GM18526 (cell line): ENCODE data around the gene WDR18.

Experiments
- POLR2A ChIP-seq: IDR thresholded peaks from 3 replicates; pipeline ENCODE4 v1.6.1; 2011; ENCODE audit not compliant: insufficient read length; ENCODE audit errors: extremely low read depth

Gene WDR18

DNA sequence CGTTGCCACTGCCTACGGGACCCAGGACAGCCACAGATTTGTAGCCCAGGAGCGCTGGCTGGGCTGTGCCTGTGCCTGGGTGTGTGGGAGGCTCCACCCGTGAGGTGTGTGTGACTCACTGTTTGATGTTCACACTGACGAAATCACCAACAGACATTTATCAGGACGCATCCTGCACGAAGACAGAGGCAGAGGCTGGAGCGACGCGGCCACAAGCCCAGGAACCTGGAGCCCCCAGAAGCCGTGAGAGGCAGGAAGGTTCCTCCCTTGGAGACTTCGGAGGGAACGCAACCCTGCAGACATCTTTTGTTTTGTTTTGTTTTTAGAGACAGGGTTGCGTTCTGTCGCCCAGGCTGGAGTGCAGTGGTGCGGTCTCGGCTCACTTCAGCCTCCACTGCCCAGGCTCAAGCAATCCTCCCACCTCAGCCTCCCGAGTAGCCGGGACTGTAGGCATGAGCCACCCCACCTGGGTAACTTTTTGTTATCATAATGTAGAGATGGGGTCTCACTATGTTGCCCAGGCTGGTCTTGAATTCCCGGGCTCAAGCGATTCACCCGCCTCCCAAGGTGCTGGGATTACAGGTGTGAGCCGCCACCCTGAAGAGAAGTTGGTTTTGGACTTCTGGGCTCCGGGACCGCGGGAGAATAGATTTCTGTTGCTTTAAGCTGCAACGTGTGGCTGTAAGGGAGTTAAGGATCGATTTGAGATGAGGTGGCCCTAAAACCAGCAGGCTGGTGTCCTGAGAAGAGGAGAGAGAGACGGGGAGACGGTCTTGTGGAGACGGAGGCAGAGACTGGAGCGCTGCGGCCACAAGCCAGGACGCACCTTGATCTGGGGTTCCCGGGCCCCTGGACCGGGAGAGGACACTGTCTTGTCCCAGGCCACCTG lies 24.9 kb upstream of the WDR18 start:
- TF ChIP-seq POLR2A: no peak

DNA sequence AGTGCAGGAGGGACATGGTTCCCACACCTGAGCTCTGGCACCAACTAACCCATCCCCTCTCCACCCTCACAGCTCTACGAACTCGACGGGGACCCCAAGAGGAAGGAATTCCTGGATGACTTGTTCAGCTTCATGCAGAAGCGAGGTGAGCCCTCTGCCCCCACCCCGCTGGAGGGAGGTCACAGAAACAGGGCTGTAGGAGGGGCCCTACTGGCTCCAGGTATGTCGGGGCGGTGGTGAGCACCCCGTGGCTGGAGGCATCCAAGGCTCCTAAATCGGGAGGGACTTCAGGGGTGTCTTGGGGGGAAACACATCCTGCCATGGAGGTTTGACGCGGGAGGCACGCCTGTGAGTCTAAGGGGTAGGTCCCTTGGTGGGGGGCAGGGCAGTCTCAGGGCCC lies 24.1 kb upstream of the WDR18 start:
- TF ChIP-seq POLR2A: no peak

DNA sequence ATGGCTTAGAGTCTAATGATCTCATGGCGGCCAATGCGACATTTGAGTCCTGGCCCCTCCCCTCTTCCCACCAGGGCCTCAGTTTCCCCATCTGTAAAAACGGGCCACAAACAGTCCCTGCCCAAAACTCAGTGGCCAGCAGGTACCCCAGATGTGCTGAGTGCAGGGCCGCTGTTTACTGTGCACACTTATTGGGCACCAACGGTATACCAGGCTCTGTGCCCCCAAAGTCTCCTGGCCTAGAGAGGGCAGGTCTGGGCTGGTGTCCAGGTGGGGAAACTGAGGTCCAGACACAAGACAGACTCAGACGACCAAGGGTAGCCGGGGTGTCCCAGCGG lies 23.6 kb upstream of the WDR18 start:
- no peak for TF ChIP-seq POLR2A

DNA sequence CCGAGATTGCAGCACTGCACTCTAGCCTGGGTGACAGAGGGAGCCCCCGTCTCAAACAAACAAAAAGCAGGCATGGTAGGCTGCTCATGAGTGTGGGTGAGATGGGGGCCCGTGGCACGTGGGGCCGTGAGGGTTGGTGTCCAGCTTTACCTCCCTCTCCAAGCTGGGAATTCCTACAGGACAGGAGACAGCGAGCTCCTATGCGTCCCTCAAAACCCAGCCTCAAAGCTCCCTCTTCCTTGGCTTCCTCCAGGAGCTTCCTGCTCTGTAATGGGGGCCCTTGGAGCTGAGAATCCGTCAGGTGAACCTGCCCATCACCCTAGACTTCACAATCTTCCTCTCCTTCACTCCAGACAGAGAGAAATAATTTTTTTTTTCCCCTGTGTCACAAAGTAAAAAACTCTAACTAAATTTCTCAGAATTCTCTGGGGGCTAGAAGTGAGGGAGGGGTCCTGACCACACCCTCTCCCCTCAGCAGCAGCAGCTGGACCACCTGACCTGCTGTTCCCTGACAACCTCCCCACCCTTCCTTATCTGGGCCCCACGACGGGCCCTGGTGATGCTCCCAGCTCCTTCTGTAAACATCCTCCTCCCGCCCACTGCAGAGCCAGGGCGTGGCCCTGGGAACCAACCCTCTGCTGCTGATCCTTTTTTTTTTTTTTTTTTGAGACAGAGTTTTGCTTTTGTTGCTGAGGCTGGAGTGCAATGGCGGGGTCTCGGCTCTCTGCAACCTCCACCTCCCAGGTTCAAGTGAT lies 22.1 kb upstream of the WDR18 start:
- no peak for TF ChIP-seq POLR2A

DNA sequence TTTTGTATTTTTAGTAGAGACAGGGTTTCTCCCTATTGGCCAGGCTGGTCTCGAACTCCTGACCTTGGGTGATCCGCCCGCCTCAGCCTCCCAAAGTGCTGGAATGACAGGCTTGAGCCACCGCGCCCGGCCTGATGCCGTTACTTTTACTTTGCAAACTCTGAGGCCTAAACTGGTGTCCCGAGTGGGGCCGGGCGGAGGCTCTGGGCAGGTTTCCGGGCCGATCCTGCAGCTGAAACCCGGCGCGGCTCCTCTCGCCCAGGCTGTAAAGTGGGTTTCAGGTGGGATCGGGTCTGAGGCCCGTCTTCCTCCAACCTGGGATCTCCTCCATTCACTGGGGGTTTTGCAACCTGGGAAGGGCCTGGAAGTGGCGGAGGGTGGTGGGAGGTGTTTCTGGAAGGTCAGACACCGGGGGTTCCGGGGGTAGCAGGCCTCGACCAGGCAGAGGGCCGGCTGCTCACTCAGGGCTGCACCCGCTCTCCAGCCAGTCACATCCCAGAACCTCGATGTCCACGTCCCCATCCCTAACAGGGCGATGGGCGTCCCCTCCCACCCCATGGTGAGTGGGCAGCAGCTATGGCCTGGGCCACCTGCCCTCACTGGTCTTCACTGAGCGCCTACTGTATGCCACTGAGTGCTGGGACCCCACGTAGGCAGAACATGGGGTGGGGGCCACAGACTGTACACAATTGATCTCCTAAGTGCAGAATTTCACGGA lies 21.3 kb upstream of the WDR18 start:
- no peak for TF ChIP-seq POLR2A

DNA sequence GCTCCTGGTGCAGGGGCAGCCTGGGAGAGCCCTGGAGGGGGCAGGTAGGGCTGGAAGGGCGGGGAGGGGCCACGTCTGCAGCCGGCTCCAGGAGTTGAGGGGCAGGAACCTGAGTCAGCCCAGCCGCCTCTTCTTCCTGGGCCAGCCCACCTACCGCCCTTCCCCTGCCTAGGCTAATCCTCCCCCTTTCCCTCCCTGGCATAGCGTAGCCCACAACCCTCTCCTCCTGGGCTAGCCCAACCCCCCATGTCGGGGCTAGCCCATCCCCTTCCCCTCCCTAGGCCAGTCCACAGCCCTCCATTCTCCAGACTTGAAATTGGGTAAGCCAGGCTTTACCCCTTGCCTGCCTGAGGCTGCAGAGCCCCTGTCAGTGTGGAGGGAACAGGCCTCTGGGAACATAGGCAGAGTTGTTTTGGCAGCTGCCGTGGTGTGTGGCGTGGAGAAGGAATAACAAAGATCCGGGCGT lies 20.6 kb upstream of the WDR18 start:
- no peak for TF ChIP-seq POLR2A

DNA sequence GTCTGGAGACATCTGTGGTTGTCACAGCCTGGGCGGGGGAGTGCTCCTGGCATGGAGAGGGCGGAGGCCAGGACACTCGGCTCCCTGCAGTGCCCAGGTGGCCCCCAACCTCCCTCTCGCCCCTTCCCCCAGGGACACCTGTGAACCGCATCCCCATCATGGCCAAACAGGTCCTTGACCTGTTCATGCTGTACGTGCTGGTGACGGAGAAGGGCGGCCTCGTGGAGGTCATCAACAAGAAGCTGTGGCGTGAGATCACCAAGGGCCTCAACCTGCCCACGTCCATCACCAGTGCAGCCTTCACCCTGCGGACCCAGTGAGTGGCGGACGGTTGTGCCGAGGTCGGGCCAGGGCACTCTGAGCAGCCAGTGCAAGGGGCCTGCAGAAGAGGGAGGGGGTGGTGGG lies 20.0 kb upstream of the WDR18 start:
- no peak for TF ChIP-seq POLR2A

DNA sequence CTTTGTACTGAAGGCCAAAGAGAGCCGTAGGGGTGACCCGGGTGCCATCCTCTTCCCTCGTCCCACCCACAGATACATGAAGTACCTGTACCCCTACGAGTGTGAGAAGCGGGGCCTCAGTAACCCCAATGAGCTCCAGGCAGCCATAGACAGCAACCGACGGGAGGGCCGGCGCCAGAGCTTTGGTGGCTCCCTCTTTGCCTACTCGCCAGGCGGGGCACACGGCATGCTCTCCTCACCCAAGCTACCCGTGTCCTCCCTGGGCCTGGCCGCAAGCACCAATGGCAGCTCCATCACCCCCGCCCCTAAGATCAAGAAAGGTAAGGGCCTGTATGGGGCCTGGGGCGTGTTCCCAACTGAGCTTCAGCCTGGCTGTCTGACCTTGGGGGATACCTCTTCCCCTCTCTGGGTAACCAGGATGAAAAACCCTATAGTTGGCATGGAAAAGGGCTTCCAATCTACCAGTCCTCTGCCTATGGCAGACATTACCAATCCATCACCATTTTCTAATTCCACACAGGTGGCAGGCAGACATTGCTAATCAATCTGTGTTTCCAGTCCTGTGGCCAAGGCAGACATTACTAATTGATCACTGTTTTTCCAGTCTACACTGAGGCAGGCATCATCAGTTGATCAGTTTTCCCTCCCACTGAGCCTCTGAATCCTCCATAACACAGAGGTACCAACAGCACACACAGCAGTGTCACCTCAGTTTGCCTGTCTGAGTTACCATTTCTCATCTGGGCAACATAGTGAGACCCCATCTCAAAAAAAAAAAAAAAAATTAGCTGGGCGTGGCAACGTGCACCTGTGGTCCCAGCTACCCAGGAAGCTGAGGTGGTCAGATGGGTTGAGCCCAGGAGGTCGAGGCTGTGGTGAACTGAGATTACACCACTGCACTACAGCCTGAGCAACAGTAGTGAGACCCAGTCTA lies 19.1 kb upstream of the WDR18 start:
- TF ChIP-seq POLR2A: no peak

DNA sequence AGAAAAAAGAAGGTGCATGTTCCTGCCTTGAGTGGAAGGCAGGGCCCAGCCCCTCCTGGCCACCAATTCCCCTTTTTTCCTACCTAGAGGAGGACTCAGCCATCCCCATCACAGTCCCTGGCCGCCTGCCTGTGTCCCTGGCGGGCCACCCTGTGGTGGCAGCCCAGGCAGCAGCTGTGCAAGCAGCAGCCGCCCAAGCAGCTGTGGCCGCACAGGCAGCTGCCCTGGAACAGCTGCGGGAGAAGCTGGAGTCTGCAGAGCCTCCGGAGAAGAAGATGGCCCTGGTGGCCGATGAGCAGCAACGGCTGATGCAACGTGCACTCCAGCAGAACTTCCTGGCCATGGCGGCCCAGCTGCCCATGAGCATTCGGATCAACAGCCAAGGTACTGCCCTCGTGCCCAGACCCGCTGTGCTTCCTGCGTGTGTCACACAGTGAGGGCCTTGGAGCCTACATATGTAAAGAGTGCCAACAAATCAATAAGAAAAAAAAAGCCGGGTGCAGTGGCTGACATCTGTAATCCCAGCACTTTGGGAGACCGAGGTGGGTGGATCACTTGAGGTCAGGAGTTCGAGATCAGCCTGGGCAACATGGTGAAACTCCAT lies 17.6 kb upstream of the WDR18 start:
- no peak for TF ChIP-seq POLR2A

DNA sequence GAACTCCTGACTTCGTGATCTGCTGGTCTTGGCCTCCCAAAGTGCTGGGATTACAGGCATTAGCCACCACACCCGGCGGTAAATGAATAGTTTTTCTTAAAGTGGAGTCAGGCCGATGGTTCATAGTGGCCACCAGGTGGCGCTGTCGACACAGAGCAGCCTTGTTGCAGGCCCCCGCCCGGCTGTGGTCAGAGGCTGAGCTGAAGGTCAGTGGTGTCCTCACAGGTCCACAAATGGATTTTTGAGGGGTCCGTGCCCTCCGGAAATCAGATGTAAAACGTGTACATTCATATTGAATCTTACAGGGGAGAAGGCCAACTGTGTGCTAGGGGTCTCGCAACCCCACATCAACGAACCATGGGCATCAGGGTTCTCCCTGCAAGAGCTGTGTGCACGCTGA lies 13.4 kb upstream of the WDR18 start:
- TF ChIP-seq POLR2A: no peak

DNA sequence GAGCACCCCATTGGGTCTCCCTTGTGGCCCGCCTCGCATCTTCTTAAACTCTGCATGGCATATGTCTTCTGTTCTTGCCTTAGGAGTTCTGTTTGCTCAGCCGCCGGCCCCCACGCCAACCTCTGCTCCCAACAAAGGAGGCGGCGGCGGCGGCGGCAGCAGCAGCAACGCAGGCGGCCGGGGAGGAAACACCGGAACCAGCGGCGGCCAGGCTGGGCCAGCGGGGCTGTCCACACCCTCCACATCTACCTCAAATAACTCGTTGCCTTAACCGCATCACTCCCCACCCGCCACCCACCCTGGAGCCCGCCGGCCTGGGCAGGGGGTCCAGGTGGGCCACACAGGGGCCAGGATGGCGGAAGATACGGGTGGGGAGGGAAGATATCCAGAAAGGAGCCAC lies 12.3 kb upstream of the WDR18 start:
- TF ChIP-seq POLR2A: no peak

DNA sequence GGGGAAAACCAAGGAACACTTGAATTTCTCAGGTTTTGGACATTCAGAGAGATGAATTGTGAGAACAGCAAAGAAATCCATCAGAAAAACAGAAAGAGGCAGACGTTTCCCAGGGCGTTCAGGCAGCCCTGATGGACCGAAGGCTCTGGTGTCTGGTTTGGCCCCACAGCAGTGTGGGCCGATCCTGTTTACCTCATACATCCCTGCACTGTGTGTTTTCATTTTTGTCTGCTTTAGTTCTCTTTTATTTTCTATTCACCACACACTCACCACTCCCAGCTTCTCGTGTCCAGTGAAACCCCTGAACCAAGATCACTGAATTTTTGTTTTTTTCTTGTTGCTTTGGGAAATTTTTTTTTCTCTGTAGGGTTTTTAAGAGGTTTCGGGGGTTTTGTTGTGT lies 11.9 kb upstream of the WDR18 start:
- TF ChIP-seq POLR2A: no peak

DNA sequence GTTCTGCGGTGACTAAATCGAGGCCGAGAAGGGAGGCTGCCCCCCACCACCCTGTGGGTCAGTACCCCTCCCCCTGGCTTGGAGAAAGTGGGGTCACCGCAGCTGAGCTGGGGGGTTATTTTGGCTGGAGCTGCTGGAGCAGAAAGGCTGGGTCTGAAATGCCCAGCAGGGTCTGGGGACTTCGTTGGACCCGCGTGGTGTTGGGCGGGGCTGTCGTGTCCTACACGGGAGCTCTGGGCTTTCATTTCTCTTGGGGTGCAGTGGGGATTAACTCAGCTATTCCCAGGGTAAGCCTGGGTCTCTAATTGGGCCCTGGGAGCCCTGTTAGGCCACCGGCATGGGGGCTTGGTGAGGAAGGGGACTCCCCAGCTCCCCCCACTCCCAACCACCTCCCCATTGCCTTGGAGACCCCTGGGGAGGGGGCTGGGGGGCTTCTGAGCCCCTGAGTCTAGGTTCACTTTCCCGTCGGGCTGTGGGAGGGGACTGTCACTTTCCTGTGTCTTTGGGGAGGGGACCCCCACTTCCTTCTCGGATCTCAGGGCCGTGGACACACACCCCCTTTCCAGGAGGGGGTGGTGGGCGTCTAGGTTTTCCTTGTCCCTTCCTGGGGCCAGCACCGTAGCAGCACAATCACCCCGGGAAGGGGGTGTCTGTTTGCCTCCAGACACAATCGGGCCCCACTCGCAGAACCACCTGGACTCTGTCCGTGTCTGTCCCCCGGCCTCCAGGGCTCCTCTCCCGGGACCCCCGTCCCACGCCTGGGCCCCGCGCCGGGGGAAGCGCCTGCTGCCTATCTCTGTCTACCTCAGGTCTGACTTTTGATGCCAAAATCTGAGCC lies 10.2 kb upstream of the WDR18 start:
- no peak for TF ChIP-seq POLR2A
